Endometrial microvascular endothelial cells (primary cell): ENCODE data around the gene FOXO3. TPM values are rescaled to one million over a fixed set of nuclear protein-coding genes. Genes with fewer than 3 reads are reported as not detected.

Experiments used
- in situ Hi-C: cut with HindIII; loops from 2 replicates; pipeline ENCODE4 v1.10.0; 2017; ENCODE audit warnings: low sequenced_read_pairs, low pct_unique_long_range_greater_than_20kb; ENCODE audit errors: inconsistent ontology term
- total RNA-seq: library from RNA; depleted of rRNA; stranded (reverse); fragments of >200 nt; gene quantifications from one replicate; pipeline ENCODE4 v1.2.3, GENCODE V29; 2015; ENCODE audit errors: inconsistent ontology term

Gene FOXO3
- total RNA-seq, 1 donor from 2014 or later: 12.8 TPM

DNA sequence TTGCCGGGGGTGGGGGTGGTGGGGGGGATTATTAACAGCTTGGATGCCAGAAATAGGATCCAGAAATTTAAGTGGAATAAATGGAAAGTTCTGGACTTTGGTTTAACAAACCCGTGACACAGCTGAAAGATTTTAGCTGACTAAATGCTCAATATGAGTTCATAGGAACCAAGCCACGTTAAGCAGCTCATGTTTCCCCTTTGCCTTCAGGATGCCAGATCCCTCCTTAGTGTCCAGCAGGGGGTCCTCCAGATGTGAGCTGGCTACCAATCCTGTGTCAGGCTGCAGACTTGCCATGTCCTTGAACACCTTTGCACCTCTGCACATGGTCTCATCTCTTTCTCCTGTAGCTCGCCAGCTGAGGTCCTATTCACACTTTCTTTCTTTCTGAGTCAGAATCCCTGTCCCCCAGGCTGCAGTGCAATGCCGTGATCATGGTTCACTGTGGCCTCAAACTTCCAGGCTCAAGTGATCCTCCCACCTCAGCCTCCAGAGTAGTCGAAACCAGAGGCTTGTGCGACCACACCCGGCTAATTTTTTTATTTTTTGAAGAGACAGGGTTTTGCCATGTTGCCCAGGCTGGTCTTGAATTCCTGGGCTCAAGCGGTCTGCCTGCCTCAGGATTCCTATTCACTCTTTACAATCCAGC is 154.2 kb downstream of the FOXO3 start:
- in situ Hi-C loops: no loop called here

- in situ Hi-C loops: no loop called here
These were observed 155.1 kb downstream of the FOXO3 start for GRCh38 chr6:108715832-108716231.

DNA sequence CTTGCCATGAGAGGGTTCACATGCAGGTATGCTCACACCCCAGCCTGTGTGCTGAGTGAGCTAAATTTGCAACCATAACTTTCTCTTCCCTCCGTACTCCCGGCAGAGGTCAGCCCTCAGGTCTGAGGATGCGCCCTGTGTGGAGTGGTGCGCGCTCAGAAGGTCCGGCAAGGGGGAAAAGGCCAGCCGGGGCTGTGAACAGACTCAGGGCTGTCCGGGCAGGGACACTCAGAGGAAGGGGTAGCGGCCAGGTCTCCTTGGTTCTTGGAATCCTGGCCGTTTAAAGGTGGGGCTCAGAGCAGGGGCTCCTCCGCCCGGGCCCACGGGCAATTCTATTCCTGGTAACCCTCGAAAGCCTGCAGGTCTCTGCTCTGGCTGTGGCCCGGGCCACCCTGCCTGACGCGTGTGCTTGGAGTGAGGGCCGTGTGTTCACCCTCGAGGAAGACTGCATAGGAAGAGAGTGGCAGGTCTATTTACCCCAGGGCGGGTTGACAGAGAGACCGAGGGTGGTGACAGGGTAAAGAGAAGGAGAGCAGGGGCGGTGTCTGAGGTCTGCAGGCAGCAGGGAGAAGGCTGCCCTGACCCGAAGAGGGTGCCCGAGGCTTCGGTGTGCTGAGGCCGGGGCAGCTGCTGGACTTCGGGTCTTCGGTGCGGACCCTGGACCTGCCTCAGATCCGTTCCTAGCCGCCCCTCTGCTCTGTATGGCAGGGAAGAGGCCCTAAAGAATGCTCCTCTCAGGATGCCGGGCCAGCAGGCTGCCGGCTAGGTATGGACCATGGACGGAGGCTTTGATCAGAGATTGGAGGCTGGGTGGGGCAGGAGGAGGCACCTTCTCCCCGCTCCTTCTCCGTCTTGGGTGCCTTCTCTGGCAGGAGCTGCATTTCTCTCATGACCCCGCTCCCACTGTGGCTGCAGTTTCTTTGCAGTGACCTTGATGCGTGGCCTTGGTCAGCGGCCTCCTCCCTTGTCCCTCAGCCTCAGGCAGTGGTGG is 156.4 kb downstream of the FOXO3 start:
- in situ Hi-C loops: no loop called here

GRCh38 chr6:108719477-108719876 is 158.8 kb downstream of the FOXO3 start:
- in situ Hi-C loops: no loop called here

GRCh38 chr6:108720827-108721226 is 160.1 kb downstream of the FOXO3 start:
- in situ Hi-C loops: no loop called here

DNA sequence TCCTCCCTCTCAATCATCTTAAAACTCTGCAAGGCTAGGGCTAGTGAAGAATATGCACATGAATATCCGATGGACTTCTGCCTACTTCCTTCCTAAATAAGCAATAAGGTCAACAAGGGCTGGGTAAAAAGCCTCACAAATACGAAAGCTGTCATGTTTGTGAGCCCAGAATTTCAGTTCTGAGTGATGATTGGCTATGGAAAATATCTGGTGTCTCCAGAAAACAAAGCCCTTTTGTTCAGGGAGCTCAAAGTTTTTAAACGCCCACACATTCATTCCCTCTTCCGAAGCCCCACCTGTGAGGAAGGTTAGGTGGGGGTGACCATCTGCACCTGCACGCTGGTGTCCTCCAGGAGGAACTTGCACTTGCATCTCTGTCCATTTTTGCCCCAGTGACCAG is 160.6 kb downstream of the FOXO3 start:
- in situ Hi-C loops: no loop called here

- in situ Hi-C loops: no loop called here
These were observed 162.9 kb downstream of the FOXO3 start for GRCh38 chr6:108723594-108723993.

- in situ Hi-C loops: no loop called here
These were observed 166.1 kb downstream of the FOXO3 start for GRCh38 chr6:108726726-108727339.

- in situ Hi-C loops: no loop called here
These were observed 167.4 kb downstream of the FOXO3 start for GRCh38 chr6:108727966-108728730.

DNA sequence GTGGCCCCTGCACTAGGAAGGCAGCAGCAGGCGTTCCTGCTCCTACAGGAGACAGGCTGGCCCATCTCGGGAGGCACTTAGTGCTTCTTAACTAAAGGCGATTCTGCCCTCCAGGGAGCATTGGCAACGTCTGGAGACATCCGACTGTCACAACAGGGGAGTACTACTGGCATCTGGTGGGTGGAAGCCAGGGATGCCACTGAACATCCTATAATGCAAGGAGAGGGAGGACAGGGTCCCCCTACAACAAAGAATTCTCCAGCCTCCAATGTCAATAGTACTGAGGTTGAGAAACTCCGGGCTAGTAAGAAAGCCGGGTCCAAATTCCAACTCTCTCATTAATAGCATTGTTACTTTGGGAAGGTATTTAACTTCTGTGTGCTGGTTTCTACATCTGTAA is 168.1 kb downstream of the FOXO3 start:
- in situ Hi-C loops: no loop called here

DNA sequence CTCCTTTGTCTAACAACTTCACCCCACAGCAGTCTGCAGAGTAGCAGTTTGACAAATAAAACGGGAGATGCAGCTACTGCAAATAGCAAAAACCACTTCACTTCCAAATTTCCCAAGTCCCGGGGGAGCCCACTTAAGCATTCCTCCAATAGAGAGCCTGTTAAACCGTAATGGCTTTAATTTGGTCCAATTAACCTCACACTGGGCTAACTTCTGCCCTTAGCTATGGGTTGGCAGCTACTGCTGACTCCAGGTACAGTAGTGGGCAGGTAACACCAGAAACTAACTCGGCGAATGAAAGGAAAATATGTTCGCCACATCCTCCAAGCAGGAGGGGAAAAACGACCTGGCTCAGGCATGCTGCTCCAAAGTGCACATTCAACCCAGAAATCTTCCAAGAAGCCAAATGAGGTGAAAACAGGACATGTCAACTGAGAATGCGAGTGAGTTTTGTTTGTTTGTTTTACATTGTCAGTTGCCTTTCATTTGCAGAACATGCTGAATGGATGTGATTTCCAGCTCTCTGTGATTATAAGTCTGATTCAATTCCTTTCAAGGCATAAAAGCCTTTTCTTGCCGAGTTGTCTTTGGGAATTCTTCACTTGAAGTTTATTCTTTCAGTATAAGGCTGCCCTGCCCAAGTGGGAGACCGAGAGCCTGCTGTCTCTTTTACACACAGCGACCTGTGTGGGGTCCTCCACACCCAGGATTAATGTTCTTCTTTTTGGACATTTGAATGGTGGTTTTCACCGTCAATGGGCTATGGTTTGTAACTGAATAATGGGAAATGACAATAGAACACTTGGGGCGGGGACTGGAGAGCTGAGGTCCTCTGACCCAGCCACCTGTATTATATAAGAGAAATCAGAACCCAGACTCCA is 170.2 kb downstream of the FOXO3 start:
- in situ Hi-C loops: no loop called here

DNA sequence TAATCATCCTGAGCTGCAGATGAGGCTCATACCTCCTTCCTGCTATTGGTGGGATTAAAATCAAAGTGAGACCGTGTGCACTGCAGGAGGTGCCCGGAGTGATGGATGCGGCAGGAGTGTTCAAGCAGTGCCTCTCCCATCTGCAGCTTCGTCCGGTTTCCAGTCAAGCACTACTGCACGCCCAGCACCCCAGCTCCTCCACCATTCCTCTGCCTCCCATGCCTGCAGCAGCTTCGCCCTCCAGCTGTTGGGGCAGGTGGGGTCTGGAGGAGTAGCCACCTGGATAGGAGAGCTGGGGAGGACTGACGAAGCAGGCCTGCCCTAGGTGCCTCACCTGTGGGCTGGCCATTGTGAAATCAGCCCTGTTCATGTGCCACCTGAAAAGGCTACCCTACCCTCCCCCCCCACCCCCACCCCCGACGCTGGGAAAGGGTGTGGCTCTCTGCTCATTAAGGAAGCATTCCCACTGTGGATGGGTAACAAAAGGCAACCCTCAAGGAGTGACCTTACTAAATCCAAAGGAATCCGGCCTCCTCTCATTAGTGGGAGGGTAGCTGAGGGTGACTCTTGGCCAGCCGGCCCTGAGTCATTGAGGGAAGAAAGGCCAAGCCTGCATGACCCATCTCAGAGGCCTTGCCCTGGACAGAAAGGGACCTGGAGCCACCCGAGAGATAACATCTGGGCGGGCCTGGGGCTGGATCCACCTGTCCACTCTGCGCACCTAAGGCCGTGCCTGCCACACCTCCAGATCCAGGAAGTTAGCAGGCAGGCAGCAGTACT is 171.6 kb downstream of the FOXO3 start:
- in situ Hi-C loops: no loop called here

- in situ Hi-C loops: no loop called here
These were observed 172.3 kb downstream of the FOXO3 start for GRCh38 chr6:108733051-108733450.

DNA sequence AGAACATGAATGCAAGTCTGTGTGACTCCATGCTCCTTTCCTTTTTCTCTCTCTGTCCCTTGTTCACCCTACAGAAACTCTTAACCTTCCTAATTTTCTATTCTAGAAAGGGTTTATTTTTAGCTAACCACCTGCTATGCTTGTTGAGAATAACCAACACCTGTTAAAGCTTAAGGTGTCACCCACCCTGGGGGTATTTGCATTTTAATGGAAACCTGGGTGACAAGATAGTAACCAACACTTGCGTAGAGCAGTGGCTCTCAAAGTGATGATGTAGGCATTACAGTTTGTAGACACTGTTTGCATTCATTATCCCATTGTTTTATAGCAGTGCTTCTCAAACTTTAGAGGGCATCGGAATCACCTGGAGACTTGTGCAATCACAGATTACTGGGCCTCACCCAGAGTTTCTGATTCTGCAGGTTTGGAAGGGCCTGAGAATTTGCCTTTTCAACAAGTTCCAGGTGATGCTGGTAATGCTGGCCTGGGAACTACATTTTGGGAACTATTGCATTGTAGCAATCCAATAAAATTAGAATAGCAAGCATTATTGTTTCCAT is 173.1 kb downstream of the FOXO3 start:
- in situ Hi-C loops: no loop called here
